Peyer's patch (tissue), 4 donors: Measurements from ENCODE around the gene NFE2L3. TPM values are rescaled to one million over a fixed set of nuclear protein-coding genes. Genes with fewer than 3 reads are reported as not detected.
A peak's percentile ranks its signal among the peaks of the same experiment; 100 is the strongest.

ENCODE experiments used
- DNase-seq, 3 donors: peaks; one replicate each; pipeline ENCODE4 v3.0.0-alpha.2; 2017 to 2019
- H3K27ac ChIP-seq, 4 donors: fragments of 200-600 bp; sonication (generic); one replicate each; pipeline ENCODE4 v1.5.1; 2016 to 2019
- H3K27me3 ChIP-seq, 2 donors: fragments of 200-600 bp; sonication (generic); one replicate each; pipeline ENCODE4 v1.5.1; 2019
- H3K36me3 ChIP-seq, 3 donors: fragments of 200-600 bp; sonication (generic); one replicate each; pipeline ENCODE4 v1.5.1; 2016 to 2019
- H3K4me1 ChIP-seq, 4 donors: fragments of 200-600 bp; sonication (generic); one replicate each; pipeline ENCODE4 v1.5.1; 2016 to 2019
- H3K4me3 ChIP-seq, 4 donors: fragments of 200-600 bp; sonication (generic); 1 replicate in 3 of 4; 2 replicates in 1 of 4; pipeline ENCODE4 v1.5.1; 2016 to 2019; ENCODE audit warnings: mild to moderate bottlenecking in 1 of 4
- H3K9me3 ChIP-seq, 4 donors: fragments of 200-600 bp; sonication (generic); one replicate each; pipeline ENCODE4 v1.5.1; 2016 to 2019; ENCODE audit warnings: mild to moderate bottlenecking in 1 of 4
- CTCF ChIP-seq, 6 experiments: fragments of 450-650 bp in 4 of 6; fragments of 200-600 bp in 2 of 6; sonication (generic) in 1 of 6; IDR thresholded peaks; one replicate each; pipeline ENCODE4 v1.5.1; 2017 to 2019; ENCODE audit warnings: antibody characterized with exemption in 6 of 6, mild to moderate bottlenecking in 3 of 6, moderate library complexity in 1 of 6
- POLR2A ChIP-seq, 2 donors: fragments of 450-650 bp; IDR thresholded peaks; one replicate each; pipeline ENCODE4 v1.5.1; 2017; ENCODE audit warnings: antibody characterized with exemption in 2 of 2, mild to moderate bottlenecking in 2 of 2, moderate library complexity in 2 of 2
- total RNA-seq, 4 donors: library from RNA; depleted of rRNA; stranded (reverse); fragments of >200 nt; gene quantifications; one replicate each; pipeline ENCODE4 v1.1.0, GENCODE V29; 2016

The NFE2L3 gene
- total RNA-seq, 4 donors from 2014 or later = 5.3 to 10.5 (median 6.6) TPM

GRCh38 chr7:26197153-26198115 is 45.4 kb downstream of the NFE2L3 start:
- Histone ChIP-seq H3K27ac (peak overlapping the region in 2 of 4 donors; percentile 100), H3K9me3 (no peaks in the 10 kb centered on the region), H3K4me3 (peak overlapping the region; percentile 85 to 100 (median 95)), H3K4me1 (peaks cover 6 to 53% (median 24%) of the 10 kb centered on the region in 4 donors), H3K36me3 (peaks cover 0 to 52% (median 0%) of the 10 kb centered on the region in 3 donors), H3K27me3 (no peaks in the 10 kb centered on the region)
- TF ChIP-seq POLR2A (IDR thresholded peaks at IDR 0.05) = no peak
- no peak for TF ChIP-seq CTCF (IDR thresholded peaks at IDR 0.05)
- DNase-seq = no peak

DNA sequence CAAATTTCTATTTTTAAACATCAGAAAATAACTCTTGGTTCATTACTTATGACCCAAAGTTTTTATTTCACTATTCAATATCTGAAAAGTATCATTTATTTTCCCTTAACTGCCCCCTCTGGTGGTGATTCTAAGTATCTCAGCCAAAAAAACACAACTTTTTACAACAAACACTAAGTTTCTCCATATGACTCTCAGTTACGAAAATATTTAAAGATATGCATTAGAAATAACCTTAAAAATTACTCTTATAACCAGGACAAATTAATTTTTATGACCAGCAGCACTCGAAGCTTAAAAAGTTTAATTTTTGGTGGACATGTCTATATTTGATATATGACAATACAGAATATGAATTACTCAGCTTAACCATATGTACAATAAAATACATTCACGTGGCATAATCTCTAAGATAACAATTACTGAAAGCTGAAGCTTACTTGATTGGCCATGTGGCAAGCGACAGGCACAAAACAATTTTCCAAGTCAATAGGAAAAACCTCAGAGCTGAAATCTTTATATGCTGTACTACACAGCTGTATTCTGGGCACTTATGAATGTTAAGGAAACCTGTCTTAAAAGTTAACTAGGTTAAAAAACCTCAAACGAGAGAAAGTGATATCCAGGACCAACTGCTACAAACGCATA is 46.3 kb downstream of the NFE2L3 start:
- DNase-seq = no peak
- no peaks in the 10 kb centered on the region for H3K27me3 ChIP-seq
- H3K36me3 ChIP-seq = peaks cover 0 to 44% (median 0%) of the 10 kb centered on the region in 3 donors
- peaks cover 6 to 51% (median 24%) of the 10 kb centered on the region in 4 donors for H3K4me1 ChIP-seq
- peak overlapping the region; percentile 99 to 100 (median 100) for H3K27ac ChIP-seq
- peak overlapping the region; percentile 85 to 100 (median 95) for H3K4me3 ChIP-seq
- TF ChIP-seq POLR2A (IDR thresholded peaks at IDR 0.05) = no peak
- peak; percentile 66 to 96 (median 74) for TF ChIP-seq CTCF (IDR thresholded peaks at IDR 0.05)
- H3K9me3 ChIP-seq = no peaks in the 10 kb centered on the region

DNA sequence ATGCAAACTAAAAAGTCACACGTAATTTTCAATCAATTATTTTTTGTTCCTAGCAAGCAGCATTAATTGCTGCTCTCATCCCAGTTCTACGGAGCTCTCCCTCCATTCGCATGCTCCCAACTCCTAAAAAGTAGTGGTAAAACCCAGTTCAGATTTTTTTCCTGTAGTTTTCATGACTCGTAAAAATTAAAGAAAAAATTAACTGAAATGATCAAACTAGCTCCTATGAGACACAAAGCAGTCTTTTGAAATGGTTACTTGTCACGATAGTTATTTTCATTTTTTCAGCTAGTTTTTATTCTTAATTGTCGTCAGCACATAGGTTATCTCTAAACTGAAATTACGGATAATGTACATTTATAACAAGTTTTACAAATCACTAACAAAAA is 46.8 kb downstream of the NFE2L3 start:
- H3K4me1 ChIP-seq = peaks cover 3 to 51% (median 24%) of the 10 kb centered on the region in 4 donors
- H3K4me3 ChIP-seq = peak overlapping the region; percentile 85 to 100 (median 95)
- H3K36me3 ChIP-seq = peaks cover 0 to 39% (median 0%) of the 10 kb centered on the region in 3 donors
- TF ChIP-seq POLR2A (IDR thresholded peaks at IDR 0.05) (no peak), CTCF (IDR thresholded peaks at IDR 0.05) (no peak)
- H3K27me3 ChIP-seq = no peaks in the 10 kb centered on the region
- H3K9me3 ChIP-seq = no peaks in the 10 kb centered on the region
- peak overlapping the region; percentile 99 to 100 (median 100) for H3K27ac ChIP-seq
- no peak for DNase-seq

DNA sequence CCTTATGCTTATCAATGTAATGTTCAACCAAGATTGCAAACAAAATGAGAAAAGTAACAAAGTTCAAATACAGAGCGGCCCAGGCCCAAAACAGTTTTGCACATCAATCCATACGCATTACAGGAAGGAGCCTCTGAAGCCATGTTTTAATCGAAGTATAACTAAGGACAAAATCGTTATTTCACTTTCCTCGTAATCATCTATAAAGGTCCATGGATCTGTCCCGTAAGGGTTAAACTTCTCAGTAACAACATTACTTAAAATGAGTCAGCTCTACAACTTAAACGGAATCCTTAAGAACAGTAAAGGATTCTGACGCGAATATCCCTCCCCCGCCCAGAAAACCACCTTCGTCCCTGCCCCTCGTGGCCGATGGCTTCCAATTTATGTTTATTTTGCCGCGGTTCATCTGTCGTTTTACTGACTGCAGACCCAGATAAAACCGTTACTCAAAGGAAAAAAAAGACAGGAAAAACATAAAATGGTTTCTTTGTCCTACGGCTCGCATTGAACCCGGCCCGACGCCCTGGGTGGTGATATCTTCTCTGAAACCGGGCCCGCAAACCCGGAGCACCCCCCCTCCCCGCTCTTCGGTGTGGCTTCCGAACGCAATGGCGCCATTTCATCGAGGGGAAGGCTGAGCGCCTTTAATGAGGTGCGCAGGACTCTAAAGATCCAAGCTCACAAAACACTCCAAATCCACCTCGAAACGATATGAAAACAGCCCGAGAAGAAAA is 47.5 kb downstream of the NFE2L3 start:
- TF ChIP-seq CTCF (IDR thresholded peaks at IDR 0.05) (no peak), POLR2A (IDR thresholded peaks at IDR 0.05) (peak in 1 of 2 donors; percentile 49)
- Histone ChIP-seq H3K4me1 (peaks cover 3 to 51% (median 23%) of the 10 kb centered on the region in 4 donors), H3K4me3 (peak overlapping the region; percentile 85 to 100 (median 95))

GRCh38 chr7:26200038-26200443 is 48.0 kb downstream of the NFE2L3 start:
- peak overlapping the region; percentile 85 to 100 (median 95) for H3K4me3 ChIP-seq
- peaks cover 3 to 51% (median 23%) of the 10 kb centered on the region in 4 donors for H3K4me1 ChIP-seq
- H3K27me3 ChIP-seq = no peaks in the 10 kb centered on the region
- peaks cover 0 to 27% (median 0%) of the 10 kb centered on the region in 3 donors for H3K36me3 ChIP-seq
- TF ChIP-seq POLR2A (IDR thresholded peaks at IDR 0.05) (no peak), CTCF (IDR thresholded peaks at IDR 0.05) (no peak)
- H3K27ac ChIP-seq = peak overlapping the region; percentile 99 to 100 (median 100)
- no peaks in the 10 kb centered on the region for H3K9me3 ChIP-seq
- peak; percentile 75 to 90 (median 85) for DNase-seq

More for the DNA sequence above, 47.5 kb downstream of the NFE2L3 start:
- Histone ChIP-seq H3K27ac (peak overlapping the region; percentile 99 to 100 (median 100)), H3K9me3 (no peaks in the 10 kb centered on the region), H3K36me3 (peaks cover 0 to 33% (median 0%) of the 10 kb centered on the region in 3 donors), H3K27me3 (no peaks in the 10 kb centered on the region)
- peak; percentile 74 to 88 (median 78) for DNase-seq
